Medulla oblongata (tissue), 1 donor: ENCODE measurements around the gene SMU1.

Experiments
- DNase-seq: peaks from one replicate; pipeline ENCODE4 v3.0.0-alpha.2; 2015; ENCODE audit errors: extremely low spot score

Gene SMU1

GRCh38 chr9:33076046-33077004, at the start of gene SMU1:
SMU1 (minus strand) TSS chr9:33076674; CDS start chr9:33076608, 66 bp downstream.
- peak; percentile 98 for DNase-seq

GRCh38 chr9:33125461-33125860, 49.0 kb upstream of the SMU1 start:
- DNase-seq = no peak

- no peak for DNase-seq
Measured at GRCh38 chr9:33124751-33125381, 48.4 kb upstream of the SMU1 start.

GRCh38 chr9:33124046-33124445, 47.6 kb upstream of the SMU1 start:
- no peak for DNase-seq

GRCh38 chr9:33123407-33124031, 47.0 kb upstream of the SMU1 start:
- no peak for DNase-seq

GRCh38 chr9:33120620-33121019, 44.1 kb upstream of the SMU1 start:
- no peak for DNase-seq

GRCh38 chr9:33117796-33118195, 41.3 kb upstream of the SMU1 start:
- DNase-seq = no peak

- no peak for DNase-seq
Measured at GRCh38 chr9:33117306-33117705, 40.8 kb upstream of the SMU1 start.

- DNase-seq = no peak
Measured at GRCh38 chr9:33116860-33117259, 40.4 kb upstream of the SMU1 start.

- no peak for DNase-seq
Measured at GRCh38 chr9:33114746-33115145, 38.3 kb upstream of the SMU1 start.

- no peak for DNase-seq
Measured at GRCh38 chr9:33113799-33114547, 37.5 kb upstream of the SMU1 start.

- DNase-seq = no peak
Measured at GRCh38 chr9:33112094-33112493, 35.6 kb upstream of the SMU1 start.

- no peak for DNase-seq
Measured at GRCh38 chr9:33111631-33112030, 35.2 kb upstream of the SMU1 start.

- no peak for DNase-seq
Measured at GRCh38 chr9:33110686-33111085, 34.2 kb upstream of the SMU1 start.

- no peak for DNase-seq
Measured at GRCh38 chr9:33109850-33110595, 33.5 kb upstream of the SMU1 start.

GRCh38 chr9:33109097-33109496, 32.6 kb upstream of the SMU1 start:
- no peak for DNase-seq

- no peak for DNase-seq
Measured at GRCh38 chr9:33108472-33108871, 32.0 kb upstream of the SMU1 start.

- DNase-seq = no peak
Measured at GRCh38 chr9:33107762-33108161, 31.3 kb upstream of the SMU1 start.

- peak; percentile 23 for DNase-seq
Measured at GRCh38 chr9:33106827-33107621, 30.6 kb upstream of the SMU1 start.

- DNase-seq = no peak
Measured at GRCh38 chr9:33106372-33106771, 29.9 kb upstream of the SMU1 start.
